ENCODE data around the gene DDX21.
"Not testable (repeated sequence)": the region's sequence is repeated elsewhere in the genome, so short reads cannot be mapped to it uniquely, and the experiment has no call there.

The DDX21 gene

GRCh38 chr10:68955832-68956532 is at the start of gene DDX21:
TSS of gene DDX21 (plus strand) at chr10:68956170. CDS start at chr10:68956226, 56 bp downstream.
- H3K9me3 ChIP-seq (ENCODE audit: control insufficient read depth, low read length): no peaks in the 10 kb centered on the region
- peak within 1 kb of the TSS; percentile 54 for H3K9ac ChIP-seq (ENCODE audit: low read length)
- peak within 1 kb of the TSS; percentile 47 for H3K4me3 ChIP-seq (ENCODE audit: low read length)
- H3K36me3 ChIP-seq (ENCODE audit: control insufficient read depth, insufficient read depth, low read length): no peaks in the 10 kb centered on the region
- peaks cover 7% of the 10 kb centered on the region for H3K4me1 ChIP-seq (ENCODE audit: control insufficient read depth, insufficient read depth, low read length)
- no peaks in the 10 kb centered on the region for H3K27me3 ChIP-seq (ENCODE audit: control insufficient read depth, insufficient read depth, low read length)

GRCh38 chr10:68924593-68924992 is 31.4 kb upstream of the DDX21 start:
- H3K9me3 ChIP-seq (ENCODE audit: control insufficient read depth, low read length): no peaks in the 10 kb centered on the region
- H3K9ac ChIP-seq (ENCODE audit: low read length): no peak overlapping the region
- no peaks in the 10 kb centered on the region for H3K36me3 ChIP-seq (ENCODE audit: control insufficient read depth, insufficient read depth, low read length)
- H3K27me3 ChIP-seq (ENCODE audit: control insufficient read depth, insufficient read depth, low read length): no peaks in the 10 kb centered on the region
- H3K4me1 ChIP-seq (ENCODE audit: control insufficient read depth, insufficient read depth, low read length): no peaks in the 10 kb centered on the region
- no peak overlapping the region for H3K4me3 ChIP-seq (ENCODE audit: low read length)

- H3K9ac ChIP-seq (ENCODE audit: low read length): no peak overlapping the region
- no peaks in the 10 kb centered on the region for H3K9me3 ChIP-seq (ENCODE audit: control insufficient read depth, low read length)
- H3K27me3 ChIP-seq (ENCODE audit: control insufficient read depth, insufficient read depth, low read length): no peaks in the 10 kb centered on the region
- H3K4me1 ChIP-seq (ENCODE audit: control insufficient read depth, insufficient read depth, low read length): no peaks in the 10 kb centered on the region
- H3K4me3 ChIP-seq (ENCODE audit: low read length): no peak overlapping the region
- H3K36me3 ChIP-seq (ENCODE audit: control insufficient read depth, insufficient read depth, low read length): no peaks in the 10 kb centered on the region
These were observed 30.5 kb upstream of the DDX21 start for GRCh38 chr10:68925489-68925888.

GRCh38 chr10:68929157-68929556 is 26.8 kb upstream of the DDX21 start:
- not testable (repeated sequence) for H3K4me3 ChIP-seq (ENCODE audit: low read length); H3K9ac ChIP-seq (ENCODE audit: low read length); H3K36me3 ChIP-seq (ENCODE audit: control insufficient read depth, insufficient read depth, low read length)

GRCh38 chr10:68929888-68930287 is 26.1 kb upstream of the DDX21 start:
- H3K9ac ChIP-seq (ENCODE audit: low read length); H3K36me3 ChIP-seq (ENCODE audit: control insufficient read depth, insufficient read depth, low read length); H3K4me1 ChIP-seq (ENCODE audit: control insufficient read depth, insufficient read depth, low read length); H3K4me3 ChIP-seq (ENCODE audit: low read length); H3K27me3 ChIP-seq (ENCODE audit: control insufficient read depth, insufficient read depth, low read length); H3K9me3 ChIP-seq (ENCODE audit: control insufficient read depth, low read length): not testable (repeated sequence)

More at GRCh38 chr10:68929157-68929556, 26.8 kb upstream of the DDX21 start:
- not testable (repeated sequence) for H3K9me3 ChIP-seq (ENCODE audit: control insufficient read depth, low read length); H3K27me3 ChIP-seq (ENCODE audit: control insufficient read depth, insufficient read depth, low read length); H3K4me1 ChIP-seq (ENCODE audit: control insufficient read depth, insufficient read depth, low read length)

- H3K36me3 ChIP-seq (ENCODE audit: control insufficient read depth, insufficient read depth, low read length); H3K9me3 ChIP-seq (ENCODE audit: control insufficient read depth, low read length); H3K4me1 ChIP-seq (ENCODE audit: control insufficient read depth, insufficient read depth, low read length); H3K4me3 ChIP-seq (ENCODE audit: low read length); H3K9ac ChIP-seq (ENCODE audit: low read length); H3K27me3 ChIP-seq (ENCODE audit: control insufficient read depth, insufficient read depth, low read length): not testable (repeated sequence)
These were observed 23.1 kb upstream of the DDX21 start for GRCh38 chr10:68932860-68933259.

- no peak overlapping the region for H3K9ac ChIP-seq (ENCODE audit: low read length)
- no peaks in the 10 kb centered on the region for H3K36me3 ChIP-seq (ENCODE audit: control insufficient read depth, insufficient read depth, low read length)
- no peaks in the 10 kb centered on the region for H3K9me3 ChIP-seq (ENCODE audit: control insufficient read depth, low read length)
- no peak overlapping the region for H3K4me3 ChIP-seq (ENCODE audit: low read length)
- H3K27me3 ChIP-seq (ENCODE audit: control insufficient read depth, insufficient read depth, low read length): no peaks in the 10 kb centered on the region
- H3K4me1 ChIP-seq (ENCODE audit: control insufficient read depth, insufficient read depth, low read length): no peaks in the 10 kb centered on the region
These were observed 21.0 kb upstream of the DDX21 start for GRCh38 chr10:68934994-68935393.

- Histone ChIP-seq H3K4me1 (ENCODE audit: control insufficient read depth, insufficient read depth, low read length) (no peaks in the 10 kb centered on the region), H3K36me3 (ENCODE audit: control insufficient read depth, insufficient read depth, low read length) (no peaks in the 10 kb centered on the region), H3K9me3 (ENCODE audit: control insufficient read depth, low read length) (no peaks in the 10 kb centered on the region)
These were observed 17.9 kb upstream of the DDX21 start for GRCh38 chr10:68938117-68938516.

GRCh38 chr10:68938884-68939283 is 17.1 kb upstream of the DDX21 start:
- no peaks in the 10 kb centered on the region for H3K4me1 ChIP-seq (ENCODE audit: control insufficient read depth, insufficient read depth, low read length)
- no peak overlapping the region for H3K4me3 ChIP-seq (ENCODE audit: low read length)
- no peak overlapping the region for H3K9ac ChIP-seq (ENCODE audit: low read length)
- no peaks in the 10 kb centered on the region for H3K9me3 ChIP-seq (ENCODE audit: control insufficient read depth, low read length)
- no peaks in the 10 kb centered on the region for H3K27me3 ChIP-seq (ENCODE audit: control insufficient read depth, insufficient read depth, low read length)
- H3K36me3 ChIP-seq (ENCODE audit: control insufficient read depth, insufficient read depth, low read length): no peaks in the 10 kb centered on the region

More at GRCh38 chr10:68938117-68938516, 17.9 kb upstream of the DDX21 start:
- no peak overlapping the region for H3K4me3 ChIP-seq (ENCODE audit: low read length)
- H3K27me3 ChIP-seq (ENCODE audit: control insufficient read depth, insufficient read depth, low read length): no peaks in the 10 kb centered on the region
- H3K9ac ChIP-seq (ENCODE audit: low read length): no peak overlapping the region

GRCh38 chr10:68940917-68941316 is 15.1 kb upstream of the DDX21 start:
- H3K36me3 ChIP-seq (ENCODE audit: control insufficient read depth, insufficient read depth, low read length); H3K4me3 ChIP-seq (ENCODE audit: low read length); H3K9ac ChIP-seq (ENCODE audit: low read length); H3K9me3 ChIP-seq (ENCODE audit: control insufficient read depth, low read length); H3K4me1 ChIP-seq (ENCODE audit: control insufficient read depth, insufficient read depth, low read length); H3K27me3 ChIP-seq (ENCODE audit: control insufficient read depth, insufficient read depth, low read length): not testable (repeated sequence)

GRCh38 chr10:68950598-68950997 is 5.4 kb upstream of the DDX21 start:
- Histone ChIP-seq H3K4me3 (ENCODE audit: low read length) (no peak overlapping the region), H3K4me1 (ENCODE audit: control insufficient read depth, insufficient read depth, low read length) (no peaks in the 10 kb centered on the region), H3K36me3 (ENCODE audit: control insufficient read depth, insufficient read depth, low read length) (peaks cover 6% of the 10 kb centered on the region), H3K9me3 (ENCODE audit: control insufficient read depth, low read length) (no peaks in the 10 kb centered on the region), H3K27me3 (ENCODE audit: control insufficient read depth, insufficient read depth, low read length) (no peaks in the 10 kb centered on the region), H3K9ac (ENCODE audit: low read length) (no peak overlapping the region)

- H3K36me3 ChIP-seq (ENCODE audit: control insufficient read depth, insufficient read depth, low read length): no peaks in the 10 kb centered on the region
- H3K4me1 ChIP-seq (ENCODE audit: control insufficient read depth, insufficient read depth, low read length): peaks cover 7% of the 10 kb centered on the region
- no peak overlapping the region for H3K9ac ChIP-seq (ENCODE audit: low read length)
- no peaks in the 10 kb centered on the region for H3K27me3 ChIP-seq (ENCODE audit: control insufficient read depth, insufficient read depth, low read length)
- H3K4me3 ChIP-seq (ENCODE audit: low read length): no peak overlapping the region
- no peaks in the 10 kb centered on the region for H3K9me3 ChIP-seq (ENCODE audit: control insufficient read depth, low read length)
These were observed 1.1 kb upstream of the DDX21 start for GRCh38 chr10:68954904-68955303.

GRCh38 chr10:68955355-68955831 is 577 bp upstream of the DDX21 start:
- Histone ChIP-seq H3K36me3 (ENCODE audit: control insufficient read depth, insufficient read depth, low read length) (no peaks in the 10 kb centered on the region), H3K27me3 (ENCODE audit: control insufficient read depth, insufficient read depth, low read length) (no peaks in the 10 kb centered on the region), H3K4me3 (ENCODE audit: low read length) (peak overlapping the region; percentile 47), H3K4me1 (ENCODE audit: control insufficient read depth, insufficient read depth, low read length) (peaks cover 7% of the 10 kb centered on the region), H3K9me3 (ENCODE audit: control insufficient read depth, low read length) (no peaks in the 10 kb centered on the region), H3K9ac (ENCODE audit: low read length) (peak overlapping the region; percentile 54)
